Measurements from ENCODE around the gene THBS4.

THBS4 gene

DNA sequence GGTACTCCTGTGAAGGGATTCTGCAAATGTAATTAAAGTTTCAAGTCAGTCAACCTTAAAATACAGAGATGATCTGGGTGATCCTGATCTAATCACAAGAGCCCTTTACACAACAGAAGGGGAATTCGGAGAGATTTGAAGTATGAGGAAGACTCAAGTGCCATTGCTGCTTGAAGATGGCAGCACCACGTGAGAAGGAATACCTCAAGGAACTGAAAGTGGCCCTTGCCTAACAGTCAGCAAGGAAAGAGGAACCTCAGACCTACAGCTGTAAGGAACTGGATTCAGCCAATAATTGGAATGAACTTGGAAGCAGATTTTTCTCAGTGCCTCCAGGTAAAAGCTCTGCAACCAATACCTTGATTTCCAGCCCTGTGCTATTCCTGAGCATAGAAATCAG lies 87.4 kb downstream of the THBS4 start:
- no peak overlapping the region for H3K4me3 ChIP-seq (ENCODE audit: low read depth, low read length)
- DNase-seq (ENCODE audit: low read depth), result no peak
- TF ChIP-seq, protein P1, sequence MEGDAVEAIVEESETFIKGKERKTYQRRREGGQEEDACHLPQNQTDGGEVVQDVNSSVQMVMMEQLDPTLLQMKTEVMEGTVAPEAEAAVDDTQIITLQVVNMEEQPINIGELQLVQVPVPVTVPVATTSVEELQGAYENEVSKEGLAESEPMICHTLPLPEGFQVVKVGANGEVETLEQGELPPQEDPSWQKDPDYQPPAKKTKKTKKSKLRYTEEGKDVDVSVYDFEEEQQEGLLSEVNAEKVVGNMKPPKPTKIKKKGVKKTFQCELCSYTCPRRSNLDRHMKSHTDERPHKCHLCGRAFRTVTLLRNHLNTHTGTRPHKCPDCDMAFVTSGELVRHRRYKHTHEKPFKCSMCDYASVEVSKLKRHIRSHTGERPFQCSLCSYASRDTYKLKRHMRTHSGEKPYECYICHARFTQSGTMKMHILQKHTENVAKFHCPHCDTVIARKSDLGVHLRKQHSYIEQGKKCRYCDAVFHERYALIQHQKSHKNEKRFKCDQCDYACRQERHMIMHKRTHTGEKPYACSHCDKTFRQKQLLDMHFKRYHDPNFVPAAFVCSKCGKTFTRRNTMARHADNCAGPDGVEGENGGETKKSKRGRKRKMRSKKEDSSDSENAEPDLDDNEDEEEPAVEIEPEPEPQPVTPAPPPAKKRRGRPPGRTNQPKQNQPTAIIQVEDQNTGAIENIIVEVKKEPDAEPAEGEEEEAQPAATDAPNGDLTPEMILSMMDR (IDR thresholded peaks at IDR 0.05; ENCODE audit: low read depth, low read length, missing control alignments), result no peak

DNA sequence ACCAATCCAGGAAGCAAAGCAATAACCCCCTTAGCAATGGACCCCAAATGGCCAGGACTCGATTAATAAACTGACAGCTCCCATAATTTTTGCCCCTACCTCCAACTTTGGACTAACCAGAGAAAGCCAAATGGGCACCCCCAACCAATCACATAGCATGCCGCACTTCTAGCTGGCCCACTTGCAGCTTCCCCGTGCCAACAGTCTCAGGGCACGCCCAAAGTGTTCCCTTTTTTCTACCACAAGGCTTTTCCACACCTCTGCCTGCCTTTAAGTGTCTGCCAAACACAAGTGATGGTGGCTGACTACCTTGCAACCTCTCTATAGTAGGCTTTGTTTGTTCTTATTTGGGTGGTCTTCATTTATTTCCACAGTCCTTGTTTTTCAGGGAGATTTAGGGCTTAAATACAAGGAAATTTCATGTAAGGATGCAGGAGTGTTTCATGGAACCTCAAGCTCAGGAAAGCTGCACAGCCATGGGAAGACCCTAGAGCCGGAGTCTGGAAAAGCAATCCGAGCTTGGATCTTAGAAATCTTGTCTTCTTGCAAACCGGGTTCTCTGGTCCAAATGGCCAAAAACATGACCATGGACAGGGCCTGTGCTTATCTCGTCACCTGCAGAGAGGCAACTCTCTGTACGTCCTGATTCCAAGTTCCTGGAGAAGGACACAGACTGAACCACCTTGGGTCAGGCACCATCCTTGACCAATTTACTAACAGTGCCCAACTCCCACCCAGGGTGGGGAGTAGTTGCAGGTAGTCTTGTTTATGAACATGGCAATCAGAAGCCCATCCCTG lies 89.2 kb downstream of the THBS4 start:
- TF ChIP-seq, protein P1 (IDR thresholded peaks at IDR 0.05; ENCODE audit: low read depth, low read length, missing control alignments), result no peak
- DNase-seq (ENCODE audit: low read depth), result no peak
- no peak overlapping the region for H3K4me3 ChIP-seq (ENCODE audit: low read depth, low read length)

DNA sequence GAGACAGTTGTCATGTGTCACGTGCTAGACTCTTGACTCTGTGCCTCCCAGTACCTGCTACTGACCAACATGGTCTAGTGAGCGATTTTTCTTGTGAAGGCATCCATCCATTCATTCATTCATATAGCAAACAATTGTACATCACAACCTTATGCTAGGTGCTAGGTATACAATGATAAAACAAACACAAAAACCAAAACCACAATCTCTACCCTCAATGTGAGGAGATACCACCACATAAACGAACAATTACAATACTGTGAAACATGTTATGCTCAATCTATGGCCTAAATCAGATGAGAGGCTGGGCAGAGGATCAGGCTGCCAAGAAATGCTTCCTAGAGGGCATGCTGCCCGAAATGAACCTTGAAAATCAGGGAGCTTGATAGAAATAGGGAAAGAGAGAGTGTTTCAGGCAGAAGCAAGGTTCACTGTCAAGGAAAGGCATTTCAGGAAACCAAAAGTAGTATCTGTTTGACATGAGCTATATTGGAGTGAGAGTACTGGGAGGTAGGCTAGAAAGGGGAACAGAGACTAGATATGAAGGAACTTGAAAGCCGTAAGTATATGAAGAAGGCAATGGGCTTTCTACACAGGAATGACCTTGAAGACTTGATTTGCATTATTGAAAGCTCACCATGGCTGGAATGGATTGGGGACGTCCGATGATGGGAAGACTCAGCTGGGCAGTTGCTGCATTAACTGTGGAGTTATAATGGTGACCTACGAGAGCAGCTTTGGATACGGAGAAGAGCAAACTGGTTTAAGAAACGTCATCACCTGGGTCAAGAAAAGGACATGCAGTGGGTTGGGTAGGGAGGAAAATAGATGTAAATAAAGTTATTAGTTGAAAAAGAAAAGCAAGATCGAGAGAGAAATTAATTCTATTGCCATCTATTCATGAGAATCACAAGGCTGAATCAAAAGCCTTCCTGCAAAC lies 90.1 kb downstream of the THBS4 start:
- peak; percentile 61 for DNase-seq (ENCODE audit: low read depth)
- peak overlapping the region; percentile 23 for H3K4me3 ChIP-seq (ENCODE audit: low read depth, low read length)
- TF ChIP-seq, protein P1 (IDR thresholded peaks at IDR 0.05; ENCODE audit: low read depth, low read length, missing control alignments), result no peak

DNA sequence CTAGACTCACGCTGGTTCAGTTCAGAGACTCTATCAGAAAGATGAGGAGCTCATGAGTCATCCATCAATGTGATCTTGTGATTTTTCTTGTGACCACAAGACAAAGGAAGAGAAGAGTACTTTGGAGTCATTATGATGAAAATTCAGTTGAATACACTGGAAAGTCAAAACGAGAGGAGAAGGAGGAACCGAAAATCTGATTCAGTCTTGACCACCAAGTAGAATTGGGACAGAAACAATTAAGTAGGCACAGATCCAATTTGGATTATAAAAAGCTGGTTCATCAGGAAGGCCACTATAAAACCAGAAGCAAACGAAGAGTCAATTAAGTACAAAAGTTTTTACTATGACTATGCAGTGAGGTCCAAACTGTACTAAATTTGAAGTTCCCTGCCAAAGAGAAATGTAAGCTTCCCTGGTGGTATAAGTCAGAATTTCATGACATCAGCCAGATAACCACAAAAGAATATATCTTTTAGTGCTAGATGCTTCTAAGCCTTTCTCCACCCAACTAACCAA lies 90.9 kb downstream of the THBS4 start:
- peak; percentile 64 for DNase-seq (ENCODE audit: low read depth)
- no peak overlapping the region for H3K4me3 ChIP-seq (ENCODE audit: low read depth, low read length)
- TF ChIP-seq, protein P1 (IDR thresholded peaks at IDR 0.05; ENCODE audit: low read depth, low read length, missing control alignments), result peak; percentile 24

DNA sequence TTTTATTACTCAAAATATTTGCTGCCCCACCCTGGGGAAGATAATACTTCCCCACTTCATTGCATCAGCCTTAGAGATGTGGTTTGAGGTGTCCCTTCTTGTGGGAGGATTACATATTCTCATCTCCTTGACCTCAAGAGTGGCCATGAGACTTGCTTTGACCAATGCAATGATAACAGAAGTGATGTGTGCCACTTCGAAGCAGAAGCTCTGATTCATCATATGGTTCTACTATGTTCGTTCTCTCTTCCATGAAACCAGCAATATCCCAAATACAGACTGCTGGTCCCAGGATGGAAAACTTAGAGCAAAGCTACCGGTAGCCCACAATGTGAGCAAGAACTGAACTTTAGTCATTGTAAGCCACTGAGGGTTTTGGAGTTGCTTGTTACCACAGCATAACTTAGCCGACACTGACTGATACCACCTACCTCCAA lies 92.0 kb downstream of the THBS4 start:
- H3K4me3 ChIP-seq (ENCODE audit: low read depth, low read length), result no peak overlapping the region
- DNase-seq (ENCODE audit: low read depth), result peak; percentile 10
- TF ChIP-seq, protein P1 (IDR thresholded peaks at IDR 0.05; ENCODE audit: low read depth, low read length, missing control alignments), result no peak

DNA sequence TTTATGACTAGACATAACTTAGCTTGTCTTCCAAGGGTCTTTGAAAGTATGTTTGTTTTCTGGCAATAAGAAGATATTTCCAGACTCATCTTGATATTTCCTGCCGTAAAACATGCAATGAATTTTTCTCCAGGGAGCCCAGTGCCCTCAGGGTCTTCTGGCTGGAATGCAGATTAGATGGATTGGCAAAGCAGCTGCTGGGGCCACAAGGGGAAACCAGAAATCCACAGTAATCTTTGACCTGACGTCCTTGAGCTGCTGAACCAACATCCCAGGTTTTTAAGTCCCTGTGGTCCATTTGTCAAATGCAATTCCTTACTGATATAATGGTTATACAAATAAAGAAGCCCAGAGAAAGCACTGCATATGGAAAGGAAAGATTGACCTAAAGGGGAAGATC lies 93.0 kb downstream of the THBS4 start:
- TF ChIP-seq, protein P1 (IDR thresholded peaks at IDR 0.05; ENCODE audit: low read depth, low read length, missing control alignments), result no peak
- H3K4me3 ChIP-seq (ENCODE audit: low read depth, low read length), result no peak overlapping the region
- DNase-seq (ENCODE audit: low read depth), result no peak
